IMR-90 (cell line): Measurements from ENCODE around the gene TRPM3. TPM values are rescaled to one million over a fixed set of nuclear protein-coding genes. Genes with fewer than 3 reads are reported as not detected.

ENCODE experiments used
- ATAC-seq: fragments of 200-7000 bp; cut with Tn5 transposase; 2 replicates; pipeline ENCODE4 v1.9.1; 2020; ENCODE audit warnings: low read depth, mild to moderate bottlenecking, moderate library complexity
- BruUV-seq: library from RNA; stranded (reverse); fragments of 400-500 nt; replicated peaks from 2 replicates; lab custom pipeline; 2021; lab: Mats Ljungman, UMichigan
- CTCF ChIA-PET: fragments of 300-600 bp; formaldehyde crosslinking; extraction: SDS; loops from one replicate; lab custom pipeline; 2021; ENCODE audit warnings: antibody characterized with exemption; lab: Yijun Ruan, JAX
- POLR2A ChIA-PET: fragments of 300-600 bp; sonication (Branson Sonifier 250); formaldehyde crosslinking; loops from one replicate; lab custom pipeline; 2022; ENCODE audit warnings: antibody characterized with exemption; ENCODE audit not compliant: unreplicated experiment; lab: Charles Lee
- DNase-seq: peaks from one replicate; pipeline ENCODE4 v3.0.0; 2013
- H2AFZ ChIP-seq: replicated peaks from 2 replicates; pipeline ENCODE3; 2013; ENCODE audit warnings: low read length, mild to moderate bottlenecking; ENCODE audit not compliant: poor library complexity
- H2AK5ac ChIP-seq: 2 replicates; pipeline ENCODE4 v1.6.1; 2013; ENCODE audit warnings: low read depth, low read length, inconsistent platforms
- H2AK9ac ChIP-seq: replicated peaks from 2 replicates; pipeline ENCODE3; 2013; ENCODE audit warnings: mild to moderate bottlenecking, low read depth, low read length, moderate library complexity; ENCODE audit not compliant: poor library complexity
- H2BK120ac ChIP-seq: 2 replicates; pipeline ENCODE4 v1.6.1; 2013; ENCODE audit warnings: low read depth, low read length, inconsistent platforms
- H2BK15ac ChIP-seq: 3 replicates; pipeline ENCODE4 v1.6.1; 2013; ENCODE audit warnings: low read depth, low read length, inconsistent platforms
- H2BK20ac ChIP-seq: 2 replicates; pipeline ENCODE4 v1.6.1; 2013; ENCODE audit warnings: low read depth, mild to moderate bottlenecking, inconsistent platforms, low read length, moderate library complexity
- H2BK5ac ChIP-seq: 2 replicates; pipeline ENCODE4 v1.6.1; 2013; ENCODE audit warnings: mild to moderate bottlenecking, low read depth, low read length, inconsistent platforms; ENCODE audit not compliant: poor library complexity, severe bottlenecking
- H3K14ac ChIP-seq: replicated peaks from 2 replicates; pipeline ENCODE4 v1.6.1; 2013; ENCODE audit warnings: low read depth, low read length, inconsistent platforms
- H3K18ac ChIP-seq: 2 replicates; pipeline ENCODE4 v1.6.1; 2013; ENCODE audit warnings: low read depth, low read length, control low read depth
- H3K23ac ChIP-seq: 2 replicates; pipeline ENCODE4 v1.6.1; 2013; ENCODE audit warnings: low read depth, low read length, inconsistent platforms
- H3K27ac ChIP-seq: 2 replicates; pipeline ENCODE4 v1.5.1; 2013; ENCODE audit warnings: mild to moderate bottlenecking, control low read depth, low read length; ENCODE audit not compliant: insufficient read depth
- H3K27me3 ChIP-seq: 2 replicates; pipeline ENCODE4 v1.6.1; 2013; ENCODE audit warnings: low read length; ENCODE audit not compliant: control insufficient read depth, insufficient read depth
- H3K36me3 ChIP-seq: 2 replicates; pipeline ENCODE4 v1.6.1; 2013; ENCODE audit warnings: low read length, mixed read lengths; ENCODE audit not compliant: control insufficient read depth, insufficient read depth
- H3K4ac ChIP-seq: 2 replicates; pipeline ENCODE4 v1.6.1; 2013; ENCODE audit warnings: low read depth, low read length, inconsistent platforms
- H3K4me1 ChIP-seq: 2 replicates; pipeline ENCODE4 v1.6.1; 2013; ENCODE audit warnings: low read length, mixed read lengths; ENCODE audit not compliant: control insufficient read depth, insufficient read depth
- H3K4me2 ChIP-seq: 2 replicates; pipeline ENCODE4 v1.6.1; 2013; ENCODE audit warnings: low read depth, mild to moderate bottlenecking, control low read depth, low read length, moderate library complexity
- H3K4me3 ChIP-seq: 2 replicates; pipeline ENCODE4 v1.5.1; 2013; ENCODE audit warnings: low read depth, mild to moderate bottlenecking, control low read depth, low read length, moderate library complexity; ENCODE audit not compliant: insufficient read depth
- H3K56ac ChIP-seq: 2 replicates; pipeline ENCODE4 v1.6.1; 2013; ENCODE audit warnings: low read length, inconsistent platforms; ENCODE audit not compliant: insufficient read depth; ENCODE audit errors: extremely low read depth
- H3K79me1 ChIP-seq, 2 experiments: 2 replicates each; pipeline ENCODE4 v1.6.1; 2013; ENCODE audit warnings: low read length in 2 of 2, inconsistent platforms in 1 of 2, low read depth in 1 of 2
- H3K9ac ChIP-seq: 2 replicates; pipeline ENCODE4 v1.6.1; 2013; ENCODE audit warnings: low read depth, low read length, control low read depth
- H3K9me1 ChIP-seq: 2 replicates; pipeline ENCODE4 v1.6.1; 2013; ENCODE audit warnings: low read length, inconsistent platforms; ENCODE audit not compliant: insufficient read depth
- H3K9me3 ChIP-seq: 2 replicates; pipeline ENCODE4 v1.6.1; 2013; ENCODE audit warnings: low read length; ENCODE audit not compliant: control insufficient read depth, insufficient read depth
- H4K20me1 ChIP-seq: 2 replicates; pipeline ENCODE4 v1.6.1; 2013; ENCODE audit warnings: low read length, inconsistent platforms; ENCODE audit not compliant: insufficient read depth
- H4K5ac ChIP-seq: 2 replicates; pipeline ENCODE4 v1.6.1; 2013; ENCODE audit warnings: mild to moderate bottlenecking, low read depth, low read length, control low read depth
- H4K8ac ChIP-seq, 2 experiments: 2 replicates each; pipeline ENCODE4 v1.6.1; 2013; ENCODE audit warnings: low read depth in 2 of 2, low read length in 2 of 2, control low read depth in 1 of 2, inconsistent platforms in 1 of 2
- H4K91ac ChIP-seq: 2 replicates; pipeline ENCODE4 v1.6.1; 2013; ENCODE audit warnings: low read depth, low read length, inconsistent platforms; ENCODE audit not compliant: insufficient read depth
- BHLHE40 ChIP-seq: fragments of 150-350 bp; IDR thresholded peaks from 2 replicates; pipeline ENCODE4 v1.6.1; 2016; ENCODE audit warnings: mild to moderate bottlenecking, low read depth, low read length
- CEBPB ChIP-seq: IDR thresholded peaks from 2 replicates; pipeline ENCODE4 v1.6.1; 2012; ENCODE audit warnings: low read depth, low read length, improper control_type of control experiment
- FOS ChIP-seq: fragments of 150-350 bp; IDR thresholded peaks from 2 replicates; pipeline ENCODE4 v1.6.1; 2016; ENCODE audit warnings: low read depth, low read length
- MAFK ChIP-seq: IDR thresholded peaks from 2 replicates; pipeline ENCODE4 v1.6.1; 2012; ENCODE audit warnings: low read depth, low read length, improper control_type of control experiment
- MXI1 ChIP-seq: IDR thresholded peaks from 2 replicates; pipeline ENCODE4 v1.6.1; 2012; ENCODE audit warnings: low read depth, mild to moderate bottlenecking, low read length, moderate library complexity, borderline replicate concordance
- POLR2A ChIP-seq: IDR thresholded peaks from 2 replicates; pipeline ENCODE4 v1.6.1; 2012; ENCODE audit warnings: mild to moderate bottlenecking, low read depth, low read length
- RAD21 ChIP-seq: IDR thresholded peaks from 2 replicates; pipeline ENCODE4 v1.6.1; 2012; ENCODE audit warnings: low read length, improper control_type of control experiment
- RCOR1 ChIP-seq: IDR thresholded peaks from 2 replicates; pipeline ENCODE4 v1.6.1; 2012; ENCODE audit warnings: mild to moderate bottlenecking, low read length, improper control_type of control experiment; ENCODE audit not compliant: insufficient replicate concordance
- RFX5 ChIP-seq: IDR thresholded peaks from 2 replicates; pipeline ENCODE4 v1.8.0; 2012; ENCODE audit warnings: low read depth, mild to moderate bottlenecking, low read length, moderate library complexity
- SMC3 ChIP-seq: fragments of 150-350 bp; IDR thresholded peaks from 2 replicates; pipeline ENCODE4 v1.6.1; 2016; ENCODE audit warnings: low read depth, mild to moderate bottlenecking, antibody characterized with exemption, low read length, moderate library complexity
- USF2 ChIP-seq: fragments of 150-350 bp; IDR thresholded peaks from 2 replicates; pipeline ENCODE4 v1.6.1; 2017; ENCODE audit warnings: mild to moderate bottlenecking, antibody characterized with exemption, low read length, low read depth
- WGBS, 2 experiments: methylation state at CpG; one replicate each; pipeline versions ENCODE4 v1.1.5 to v1.1.7; 2013; ENCODE audit warnings: missing lambda C conversion rate in 2 of 2; ENCODE audit not compliant: insufficient read length in 1 of 2; ENCODE audit errors: extremely low coverage in 2 of 2; 5-methylcytosine and 5-hydroxymethylcytosine counted together
- dilution Hi-C: fragments of 300-500 bp; cut with HindIII; formaldehyde crosslinking; loops from one replicate; pipeline ENCODE4 v1.14.3; 2018; ENCODE audit warnings: low sequenced_read_pairs; ENCODE audit not compliant: unreplicated experiment
- in situ Hi-C: fragments of 300-500 bp; cut with MboI; formaldehyde crosslinking; loops from 3 replicates; pipeline ENCODE4 v1.14.3; 2019; ENCODE audit warnings: low sequenced_read_pairs, inconsistent platforms, mixed read lengths
- intact Hi-C: fragments of 100-400 bp; cut with micrococcal nuclease; formaldehyde crosslinking; loops from 2 replicates; pipeline ENCODE4 v1.10.0; 2022
- polyA plus RNA-seq, 3 experiments: library from polyadenylated mRNA; depleted of rRNA; stranded (reverse); fragments of >200 nt; gene quantifications; 2 replicates each; pipeline ENCODE4 v1.2.3, GENCODE V29; 2012; ENCODE audit warnings: low replicate concordance in 1 of 3
- total RNA-seq: library from RNA; depleted of rRNA; stranded (reverse); fragments of >200 nt; gene quantifications from 2 replicates; pipeline ENCODE4 v1.2.3, GENCODE V29; 2012

TRPM3 gene
- total and polyA plus RNA-seq, 2 of the 4 experiments (the other 2 are of a cell fraction), result not detected

GRCh38 chr9:70625078-70625477 lies 496.3 kb downstream of the TRPM3 start:
- peaks cover 8% of the 10 kb centered on the region for H3K27me3 ChIP-seq
- 52% methylated on average over 6 of the region's 13 CpGs; no CpG with 5 or more reads in 1 of the 2 experiments for WGBS, 2 experiments
- no peak overlapping the region for H2BK5ac ChIP-seq
- TF ChIP-seq SMC3 (no peak), MAFK (no peak), MXI1 (no peak), BHLHE40 (no peak), CEBPB (no peak), POLR2A (no peak), RFX5 (no peak), RCOR1 (no peak), RAD21 (no peak), USF2 (no peak), FOS (no peak)
- H3K4me3 ChIP-seq, result no peak overlapping the region
- no peak overlapping the region for H2AK9ac ChIP-seq
- CTCF ChIA-PET, result no interaction called here
- H3K56ac ChIP-seq, result no peak overlapping the region
- no peaks in the 10 kb centered on the region for H3K4me1 ChIP-seq
- no peaks in the 10 kb centered on the region for H3K79me1 ChIP-seq
- H3K4ac ChIP-seq, result no peak overlapping the region
- in situ Hi-C loops, result no loop called here
- no peak overlapping the region for H3K14ac ChIP-seq
- BruUV-seq, result no TSS peak
- H4K20me1 ChIP-seq, result no peaks in the 10 kb centered on the region
- H3K18ac ChIP-seq, result no peak overlapping the region
- no peaks in the 10 kb centered on the region; the same call in 1 of the 2 replicates for H3K9me1 ChIP-seq
- no peak overlapping the region for H2BK20ac ChIP-seq
- no peak overlapping the region for H4K8ac ChIP-seq
- H2BK120ac ChIP-seq, result no peak overlapping the region
- H3K23ac ChIP-seq, result no peak overlapping the region
- no peak overlapping the region for H4K5ac ChIP-seq
- H2AK5ac ChIP-seq, result no peak overlapping the region
- H3K36me3 ChIP-seq, result no peaks in the 10 kb centered on the region
- POLR2A ChIA-PET, result no interaction called here
- dilution Hi-C loops, result no loop called here
- H3K4me2 ChIP-seq, result no peak overlapping the region
- H4K91ac ChIP-seq, result no peak overlapping the region
- no peak overlapping the region for H2BK15ac ChIP-seq
- intact Hi-C loops, result no loop called here
- DNase-seq, result no peak
- no peak overlapping the region for H3K9ac ChIP-seq
- no peak overlapping the region for H3K27ac ChIP-seq
- no peak for ATAC-seq
- H3K9me3 ChIP-seq, result peaks cover 2% of the 10 kb centered on the region; the same call in 1 of the 2 replicates
- H2AFZ ChIP-seq, result no peak overlapping the region
